ENCODE results near the gene TLE1. TPM values are rescaled to one million over a fixed set of nuclear protein-coding genes. Genes with fewer than 3 reads are reported as not detected.
A peak's percentile ranks its signal among the peaks of the same experiment; 100 is the strongest.

Gene TLE1
- total and polyA plus RNA-seq, 12 donors, result 33.3 to 76.9 (median 49.8) TPM

DNA sequence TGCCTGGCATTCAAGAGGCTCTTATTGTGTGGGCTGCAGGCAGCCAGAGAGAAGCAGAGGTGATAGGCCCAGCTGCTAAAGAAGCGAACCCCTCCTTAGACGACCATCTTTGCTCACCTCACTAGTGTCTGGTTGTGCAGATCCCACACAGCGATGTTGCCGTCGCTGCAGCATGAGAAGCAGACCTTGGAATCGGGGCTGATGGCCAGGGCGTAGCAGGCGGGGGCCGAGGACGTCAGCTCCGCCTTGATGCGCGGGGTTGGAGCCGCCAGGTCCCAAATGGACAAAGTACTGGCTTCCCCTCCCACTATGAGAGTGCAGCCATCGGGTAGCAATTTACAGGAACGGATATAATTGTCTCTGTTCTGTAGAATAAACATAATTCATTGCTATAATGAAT lies 98.7 kb downstream of the TLE1 start:
- H3K4me1 ChIP-seq (replicated peaks in 1 of 2), result peaks cover 18 to 22% of the 10 kb centered on the region in 2 donors
- 92 to 96% (median 95%) methylated on average over 7 to 16 of the region's 16 CpGs for WGBS, 4 donors
- no peak for TF ChIP-seq POLR2A (IDR thresholded peaks at IDR 0.05)
- TF ChIP-seq, protein P1, sequence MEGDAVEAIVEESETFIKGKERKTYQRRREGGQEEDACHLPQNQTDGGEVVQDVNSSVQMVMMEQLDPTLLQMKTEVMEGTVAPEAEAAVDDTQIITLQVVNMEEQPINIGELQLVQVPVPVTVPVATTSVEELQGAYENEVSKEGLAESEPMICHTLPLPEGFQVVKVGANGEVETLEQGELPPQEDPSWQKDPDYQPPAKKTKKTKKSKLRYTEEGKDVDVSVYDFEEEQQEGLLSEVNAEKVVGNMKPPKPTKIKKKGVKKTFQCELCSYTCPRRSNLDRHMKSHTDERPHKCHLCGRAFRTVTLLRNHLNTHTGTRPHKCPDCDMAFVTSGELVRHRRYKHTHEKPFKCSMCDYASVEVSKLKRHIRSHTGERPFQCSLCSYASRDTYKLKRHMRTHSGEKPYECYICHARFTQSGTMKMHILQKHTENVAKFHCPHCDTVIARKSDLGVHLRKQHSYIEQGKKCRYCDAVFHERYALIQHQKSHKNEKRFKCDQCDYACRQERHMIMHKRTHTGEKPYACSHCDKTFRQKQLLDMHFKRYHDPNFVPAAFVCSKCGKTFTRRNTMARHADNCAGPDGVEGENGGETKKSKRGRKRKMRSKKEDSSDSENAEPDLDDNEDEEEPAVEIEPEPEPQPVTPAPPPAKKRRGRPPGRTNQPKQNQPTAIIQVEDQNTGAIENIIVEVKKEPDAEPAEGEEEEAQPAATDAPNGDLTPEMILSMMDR (IDR thresholded peaks at IDR 0.05), result no peak
- peaks cover 0 to 13% of the 10 kb centered on the region in 2 donors for H3K36me3 ChIP-seq (replicated peaks in 1 of 2)
- no peaks in the 10 kb centered on the region for H3K27me3 ChIP-seq
- H3K4me3 ChIP-seq, result no peak overlapping the region
- no peak for DNase-seq
- intact Hi-C loops (cut with DNase I), result no loop called here
- H3K27ac ChIP-seq, result no peak overlapping the region
- no peaks in the 10 kb centered on the region for H3K9me3 ChIP-seq (replicated peaks in 1 of 3)

GRCh38 chr9:81589819-81590218 lies 99.5 kb downstream of the TLE1 start:
- peaks cover 0 to 13% of the 10 kb centered on the region in 2 donors for H3K36me3 ChIP-seq (replicated peaks in 1 of 2)
- WGBS, 4 donors, result 95 to 100% (median 98%) methylated on average over 9 of the region's 9 CpGs
- TF ChIP-seq, protein P1 (IDR thresholded peaks at IDR 0.05), result no peak
- H3K4me1 ChIP-seq (replicated peaks in 1 of 2), result peaks cover 18 to 22% of the 10 kb centered on the region in 2 donors
- DNase-seq, result no peak
- no peak overlapping the region for H3K27ac ChIP-seq
- no peak overlapping the region for H3K4me3 ChIP-seq
- no peaks in the 10 kb centered on the region for H3K27me3 ChIP-seq
- no peaks in the 10 kb centered on the region for H3K9me3 ChIP-seq (replicated peaks in 1 of 3)
- intact Hi-C loops (cut with DNase I), result no loop called here

DNA sequence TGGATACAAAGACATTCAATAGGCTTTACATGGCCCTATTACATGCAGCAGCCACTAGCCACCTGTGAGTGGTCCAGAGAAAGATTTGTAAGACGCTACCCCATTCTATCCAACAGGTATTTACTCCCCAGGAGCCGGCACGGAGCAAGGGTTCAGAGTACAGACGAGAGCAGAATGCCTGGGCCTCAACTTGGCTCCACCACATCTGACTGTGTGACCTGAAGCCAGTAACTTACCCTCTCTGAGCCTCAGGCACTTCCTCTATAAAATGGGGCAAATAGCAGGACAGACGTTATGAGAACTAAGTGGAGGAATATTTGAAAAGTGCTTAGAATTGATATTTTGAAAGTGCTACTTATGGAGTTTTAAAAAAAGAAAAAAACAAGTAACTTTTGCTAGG lies 100.0 kb downstream of the TLE1 start:
- intact Hi-C loops (cut with DNase I), result no loop called here
- DNase-seq, result no peak
- Histone ChIP-seq H3K27me3 (no peaks in the 10 kb centered on the region), H3K4me1 (replicated peaks in 1 of 2) (peaks cover 18 to 22% of the 10 kb centered on the region in 2 donors), H3K4me3 (no peak overlapping the region), H3K9me3 (replicated peaks in 1 of 3) (no peaks in the 10 kb centered on the region), H3K27ac (peak overlapping the region in 2 of 5 donors; percentile 85 to 86), H3K36me3 (replicated peaks in 1 of 2) (peaks cover 0 to 13% of the 10 kb centered on the region in 2 donors)
- WGBS, 4 donors, result 73 to 96% (median 80%) methylated on average over 5 of the region's 5 CpGs
- no peak for TF ChIP-seq POLR2A (IDR thresholded peaks at IDR 0.05)
- TF ChIP-seq, protein P1 (IDR thresholded peaks at IDR 0.05), result no peak

DNA sequence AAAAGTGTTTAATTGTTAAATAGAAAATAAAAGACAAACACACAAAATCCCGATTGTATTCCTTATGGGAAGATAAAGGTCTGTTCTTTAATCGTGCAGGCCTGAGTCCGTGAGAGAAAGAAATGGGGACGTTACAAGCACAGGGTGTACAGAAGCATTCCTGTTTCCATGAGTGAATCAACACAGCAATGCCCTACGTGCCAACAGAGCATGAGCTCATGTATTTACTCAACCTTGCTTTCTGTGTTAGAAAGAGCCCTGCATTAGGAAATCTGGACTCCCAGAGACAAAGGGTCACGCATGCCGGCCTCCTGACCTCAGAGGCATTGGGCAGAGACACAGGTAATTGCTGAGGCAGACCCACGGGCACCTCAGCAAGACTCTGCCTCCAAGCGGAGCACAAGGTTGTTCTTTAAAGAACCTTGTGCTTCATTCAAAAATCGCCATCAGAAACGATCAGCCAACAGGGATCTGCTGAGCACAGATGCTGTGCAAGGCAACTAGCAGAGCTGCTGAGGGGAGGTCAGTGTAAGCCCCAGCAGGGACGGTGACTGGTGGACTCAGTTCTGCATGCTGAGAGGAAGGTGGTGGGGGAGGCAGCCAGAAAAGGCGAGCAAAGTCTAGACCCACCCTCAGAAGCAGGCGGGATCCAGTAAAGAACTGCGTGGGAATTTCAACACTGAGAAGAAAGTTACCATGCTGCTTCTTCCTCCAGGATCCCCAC lies 101.0 kb downstream of the TLE1 start:
- Histone ChIP-seq H3K36me3 (replicated peaks in 1 of 2) (peaks cover 0 to 13% of the 10 kb centered on the region in 2 donors), H3K4me1 (replicated peaks in 1 of 2) (peaks cover 18 to 22% of the 10 kb centered on the region in 2 donors), H3K4me3 (no peak overlapping the region), H3K9me3 (replicated peaks in 1 of 3) (no peaks in the 10 kb centered on the region), H3K27ac (peak overlapping the region; percentile 66 to 86 (median 79)), H3K27me3 (no peaks in the 10 kb centered on the region)
- WGBS, 4 donors, result 43 to 57% (median 51%) methylated on average over 15 of the region's 15 CpGs
- intact Hi-C loops (cut with DNase I), result no loop called here
- TF ChIP-seq, protein P1 (IDR thresholded peaks at IDR 0.05), result no peak
- peak in 1 of 2 donors; percentile 67 for TF ChIP-seq POLR2A (IDR thresholded peaks at IDR 0.05)
- DNase-seq, result peak; percentile 64 to 88 (median 82)

Data from adrenal gland (tissue), 12 donors.